ENCODE results near the gene ANTXRL. TPM values are rescaled to one million over a fixed set of nuclear protein-coding genes. Genes with fewer than 3 reads are reported as not detected.
A peak's percentile ranks its signal among the peaks of the same experiment; 100 is the strongest.
"Not testable (repeated sequence)": the region's sequence is repeated elsewhere in the genome, so short reads cannot be mapped to it uniquely, and the experiment has no call there.

Gene ANTXRL
- total RNA-seq, 1 experiment from 2014 or later = not detected

DNA sequence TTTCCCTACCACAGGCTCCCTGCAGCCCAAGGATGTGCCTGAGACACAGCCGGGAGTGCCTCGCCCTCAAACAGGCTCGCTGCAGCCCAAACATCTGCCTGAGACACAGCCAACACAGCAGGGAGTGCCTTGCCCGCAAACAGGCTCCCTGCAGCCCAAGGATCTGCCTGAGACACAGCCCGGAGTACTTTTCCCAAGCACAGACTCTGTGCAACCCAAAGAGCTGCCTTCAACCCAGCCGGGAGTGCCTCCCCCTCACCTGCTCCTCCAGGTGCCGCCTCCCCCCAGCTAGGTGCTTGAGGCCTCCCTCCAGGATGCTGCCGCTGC, 42.9 kb downstream of the ANTXRL start:
- H3K9me3 Mint-ChIP-seq (ENCODE audit: low read depth, unreplicated experiment) = no peaks in the 10 kb centered on the region
- H3K27me3 Mint-ChIP-seq (ENCODE audit: unreplicated experiment) = peaks cover 66% of the 10 kb centered on the region
- peaks cover 14% of the 10 kb centered on the region for H3K4me1 Mint-ChIP-seq (ENCODE audit: low read depth, unreplicated experiment)
- no peak for DNase-seq
- TF ChIP-seq CTCF (IDR thresholded peaks at IDR 0.05; ENCODE audit: unreplicated experiment) = no peak
- no peaks in the 10 kb centered on the region for H3K36me3 Mint-ChIP-seq (ENCODE audit: insufficient read depth, unreplicated experiment)
- BruUV-seq (replicated peaks) = no TSS peak
- H3K4me3 Mint-ChIP-seq (ENCODE audit: low read depth, unreplicated experiment) = no peak overlapping the region
- CTCF ChIA-PET = no interaction called here
- intact Hi-C loops (cut with micrococcal nuclease; ENCODE audit: unreplicated experiment) = no loop called here
- H3K27ac Mint-ChIP-seq (ENCODE audit: unreplicated experiment) = no peak overlapping the region

GRCh38 chr10:46330894-46331293, 44.1 kb downstream of the ANTXRL start:
- no peaks in the 10 kb centered on the region for H3K9me3 Mint-ChIP-seq (ENCODE audit: low read depth, unreplicated experiment)
- intact Hi-C loops (cut with micrococcal nuclease; ENCODE audit: unreplicated experiment) = no loop called here
- no TSS peak for BruUV-seq (replicated peaks)
- H3K4me1 Mint-ChIP-seq (ENCODE audit: low read depth, unreplicated experiment) = peaks cover 4% of the 10 kb centered on the region
- peaks cover 66% of the 10 kb centered on the region for H3K27me3 Mint-ChIP-seq (ENCODE audit: unreplicated experiment)
- no peak overlapping the region for H3K4me3 Mint-ChIP-seq (ENCODE audit: low read depth, unreplicated experiment)
- TF ChIP-seq CTCF (IDR thresholded peaks at IDR 0.05; ENCODE audit: unreplicated experiment) = no peak
- no peaks in the 10 kb centered on the region for H3K36me3 Mint-ChIP-seq (ENCODE audit: insufficient read depth, unreplicated experiment)
- no peak for DNase-seq
- CTCF ChIA-PET = no interaction called here
- H3K27ac Mint-ChIP-seq (ENCODE audit: unreplicated experiment) = no peak overlapping the region

GRCh38 chr10:46365484-46365883, 78.7 kb downstream of the ANTXRL start:
- H3K27ac Mint-ChIP-seq (ENCODE audit: unreplicated experiment); H3K4me1 Mint-ChIP-seq (ENCODE audit: low read depth, unreplicated experiment); BruUV-seq (replicated peaks); CTCF ChIA-PET; H3K27me3 Mint-ChIP-seq (ENCODE audit: unreplicated experiment); DNase-seq; H3K36me3 Mint-ChIP-seq (ENCODE audit: insufficient read depth, unreplicated experiment); H3K4me3 Mint-ChIP-seq (ENCODE audit: low read depth, unreplicated experiment); intact Hi-C loops (cut with micrococcal nuclease; ENCODE audit: unreplicated experiment); H3K9me3 Mint-ChIP-seq (ENCODE audit: low read depth, unreplicated experiment): not testable (repeated sequence)

- intact Hi-C loops (cut with micrococcal nuclease; ENCODE audit: unreplicated experiment); H3K4me3 Mint-ChIP-seq (ENCODE audit: low read depth, unreplicated experiment); CTCF ChIA-PET; H3K9me3 Mint-ChIP-seq (ENCODE audit: low read depth, unreplicated experiment); H3K4me1 Mint-ChIP-seq (ENCODE audit: low read depth, unreplicated experiment); DNase-seq; H3K27ac Mint-ChIP-seq (ENCODE audit: unreplicated experiment); BruUV-seq (replicated peaks); H3K27me3 Mint-ChIP-seq (ENCODE audit: unreplicated experiment); H3K36me3 Mint-ChIP-seq (ENCODE audit: insufficient read depth, unreplicated experiment): not testable (repeated sequence)
Measured at GRCh38 chr10:46367209-46367608, 80.4 kb downstream of the ANTXRL start.

DNA sequence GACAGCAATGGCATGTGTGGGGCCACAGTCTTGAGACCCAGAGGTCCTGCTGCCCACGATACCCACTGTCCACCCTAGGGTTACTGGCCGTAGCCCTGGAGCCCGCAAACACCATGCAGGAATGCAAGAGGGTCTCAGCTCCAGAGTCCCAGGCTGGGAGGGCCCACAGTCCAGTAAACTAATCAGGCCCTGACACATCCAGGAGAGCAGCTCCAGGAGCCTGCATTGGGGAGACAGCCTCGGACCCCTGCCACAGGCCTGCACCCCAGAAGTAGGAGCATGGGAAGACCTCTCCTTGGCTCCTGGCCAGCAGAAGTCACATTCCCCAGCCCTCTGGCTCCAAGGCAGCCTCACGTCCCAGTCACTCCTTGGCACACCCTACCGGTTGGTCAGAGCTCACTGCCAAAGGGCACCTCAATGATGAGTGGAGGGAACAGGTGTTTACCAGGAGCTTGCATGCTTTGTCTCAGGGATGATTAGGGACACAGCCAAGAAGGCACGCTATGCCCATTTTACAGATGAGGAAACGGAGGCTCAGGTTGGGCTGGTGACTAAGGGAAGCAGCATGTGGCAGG, 81.0 kb downstream of the ANTXRL start:
- BruUV-seq (replicated peaks); H3K36me3 Mint-ChIP-seq (ENCODE audit: insufficient read depth, unreplicated experiment); H3K4me3 Mint-ChIP-seq (ENCODE audit: low read depth, unreplicated experiment); intact Hi-C loops (cut with micrococcal nuclease; ENCODE audit: unreplicated experiment); H3K27me3 Mint-ChIP-seq (ENCODE audit: unreplicated experiment); H3K4me1 Mint-ChIP-seq (ENCODE audit: low read depth, unreplicated experiment); CTCF ChIA-PET; H3K27ac Mint-ChIP-seq (ENCODE audit: unreplicated experiment); H3K9me3 Mint-ChIP-seq (ENCODE audit: low read depth, unreplicated experiment): not testable (repeated sequence)
- peak; percentile 39 for DNase-seq

DNA sequence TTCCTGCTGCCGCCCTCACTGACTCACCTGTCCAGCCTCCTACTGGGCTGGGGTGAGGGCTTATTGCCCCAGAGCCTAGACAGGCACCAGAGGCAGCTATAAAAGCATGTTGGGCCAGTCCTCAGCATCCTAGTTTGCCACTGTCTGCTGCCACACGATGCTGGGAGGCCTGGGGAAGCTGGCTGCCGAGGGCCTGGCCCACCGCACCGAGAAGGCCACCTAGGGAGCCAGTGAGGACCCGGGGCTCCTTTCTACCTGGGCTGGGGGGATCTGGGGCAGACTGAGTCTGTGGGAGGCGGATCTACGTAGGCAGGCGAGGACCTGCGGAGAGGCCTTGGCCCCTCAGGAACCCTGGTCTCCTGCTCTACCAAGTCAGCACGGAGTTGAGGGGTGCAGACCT, 82.2 kb downstream of the ANTXRL start:
- CTCF ChIA-PET; DNase-seq; intact Hi-C loops (cut with micrococcal nuclease; ENCODE audit: unreplicated experiment); H3K36me3 Mint-ChIP-seq (ENCODE audit: insufficient read depth, unreplicated experiment); H3K9me3 Mint-ChIP-seq (ENCODE audit: low read depth, unreplicated experiment); H3K27ac Mint-ChIP-seq (ENCODE audit: unreplicated experiment); H3K4me3 Mint-ChIP-seq (ENCODE audit: low read depth, unreplicated experiment); BruUV-seq (replicated peaks); H3K4me1 Mint-ChIP-seq (ENCODE audit: low read depth, unreplicated experiment); H3K27me3 Mint-ChIP-seq (ENCODE audit: unreplicated experiment): not testable (repeated sequence)

DNA sequence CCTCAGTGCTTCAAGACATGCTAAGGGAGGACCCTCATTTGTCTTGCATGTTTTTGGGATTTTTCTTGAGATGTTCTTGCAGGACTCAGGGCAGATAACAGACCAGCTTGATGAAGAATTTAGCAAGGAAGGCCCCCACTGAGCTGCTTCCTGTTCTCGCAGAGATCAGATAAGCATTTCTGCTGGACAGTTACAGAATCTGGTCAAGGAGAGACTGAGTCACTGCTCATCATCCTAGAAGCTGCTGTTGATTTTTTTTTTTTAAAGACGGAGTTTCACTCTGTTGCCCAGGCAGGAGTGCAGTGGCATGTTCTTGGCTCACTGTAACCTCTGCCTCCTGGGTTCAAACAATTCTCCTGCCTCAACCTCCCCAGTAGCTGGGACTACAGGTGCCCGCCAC, 87.6 kb downstream of the ANTXRL start:
- CTCF ChIA-PET; H3K36me3 Mint-ChIP-seq (ENCODE audit: insufficient read depth, unreplicated experiment); H3K4me3 Mint-ChIP-seq (ENCODE audit: low read depth, unreplicated experiment); H3K9me3 Mint-ChIP-seq (ENCODE audit: low read depth, unreplicated experiment); BruUV-seq (replicated peaks); intact Hi-C loops (cut with micrococcal nuclease; ENCODE audit: unreplicated experiment); H3K4me1 Mint-ChIP-seq (ENCODE audit: low read depth, unreplicated experiment); H3K27ac Mint-ChIP-seq (ENCODE audit: unreplicated experiment); DNase-seq; H3K27me3 Mint-ChIP-seq (ENCODE audit: unreplicated experiment): not testable (repeated sequence)

GRCh38 chr10:46375406-46375805, 88.6 kb downstream of the ANTXRL start, which contains the start of gene ANXA8L1:
ANXA8L1 (plus strand) TSS chr10:46375776; CDS start chr10:46375852, 76 bp downstream.
- H3K27ac Mint-ChIP-seq (ENCODE audit: unreplicated experiment); H3K4me3 Mint-ChIP-seq (ENCODE audit: low read depth, unreplicated experiment); DNase-seq; intact Hi-C loops (cut with micrococcal nuclease; ENCODE audit: unreplicated experiment); H3K27me3 Mint-ChIP-seq (ENCODE audit: unreplicated experiment); CTCF ChIA-PET; BruUV-seq (replicated peaks); H3K36me3 Mint-ChIP-seq (ENCODE audit: insufficient read depth, unreplicated experiment); H3K9me3 Mint-ChIP-seq (ENCODE audit: low read depth, unreplicated experiment); H3K4me1 Mint-ChIP-seq (ENCODE audit: low read depth, unreplicated experiment): not testable (repeated sequence)

- intact Hi-C loops (cut with micrococcal nuclease; ENCODE audit: unreplicated experiment); BruUV-seq (replicated peaks); CTCF ChIA-PET; H3K9me3 Mint-ChIP-seq (ENCODE audit: low read depth, unreplicated experiment); DNase-seq; H3K36me3 Mint-ChIP-seq (ENCODE audit: insufficient read depth, unreplicated experiment); H3K4me3 Mint-ChIP-seq (ENCODE audit: low read depth, unreplicated experiment); H3K27ac Mint-ChIP-seq (ENCODE audit: unreplicated experiment); H3K4me1 Mint-ChIP-seq (ENCODE audit: low read depth, unreplicated experiment); H3K27me3 Mint-ChIP-seq (ENCODE audit: unreplicated experiment): not testable (repeated sequence)
Measured at GRCh38 chr10:46377022-46377421, 90.2 kb downstream of the ANTXRL start.
